Stimulated activated CD4-positive, alpha-beta T cell treated with anti-CD3 and anti-CD28 coated beads, Interleukin-4, amount 100 ng/mL, for 4 hours (primary cell): ENCODE data around the gene FER1L5.

Source experiments
- DNase-seq, 2 experiments: peaks; one replicate each; pipeline ENCODE4 v3.0.0-alpha.2; 2020

FER1L5 gene

GRCh38 chr2:96683972-96684820 lies 41.6 kb downstream of the FER1L5 start:
- DNase-seq = no peak

- DNase-seq = no peak
Observed at GRCh38 chr2:96684883-96685576, 42.5 kb downstream of the FER1L5 start.

GRCh38 chr2:96685577-96686459 lies 43.3 kb downstream of the FER1L5 start:
- DNase-seq = no peak

- no peak for DNase-seq
Observed at GRCh38 chr2:96687266-96687665, 44.7 kb downstream of the FER1L5 start.

- no peak for DNase-seq
Observed at GRCh38 chr2:96687711-96688640, 45.4 kb downstream of the FER1L5 start.

GRCh38 chr2:96688649-96689430 lies 46.3 kb downstream of the FER1L5 start:
- DNase-seq = no peak

- no peak for DNase-seq
Observed at GRCh38 chr2:96689431-96689991, 46.9 kb downstream of the FER1L5 start.

- no peak for DNase-seq
Observed at GRCh38 chr2:96690306-96691021, 47.9 kb downstream of the FER1L5 start.

GRCh38 chr2:96691022-96691612 lies 48.6 kb downstream of the FER1L5 start:
- no peak for DNase-seq

GRCh38 chr2:96692094-96692971 lies 49.8 kb downstream of the FER1L5 start:
- no peak for DNase-seq

GRCh38 chr2:96693286-96694200 lies 51.0 kb downstream of the FER1L5 start:
- no peak for DNase-seq

- DNase-seq = no peak
Observed at GRCh38 chr2:96694279-96694678, 51.7 kb downstream of the FER1L5 start.

- DNase-seq = no peak
Observed at GRCh38 chr2:96694816-96695455, 52.4 kb downstream of the FER1L5 start.

- no peak for DNase-seq
Observed at GRCh38 chr2:96695602-96696001, 53.0 kb downstream of the FER1L5 start.

GRCh38 chr2:96697476-96697875 lies 54.9 kb downstream of the FER1L5 start:
- DNase-seq = no peak

GRCh38 chr2:96698221-96698861 lies 55.8 kb downstream of the FER1L5 start:
- DNase-seq = no peak

GRCh38 chr2:96699021-96699420 lies 56.5 kb downstream of the FER1L5 start:
- no peak for DNase-seq
